Activated CD8-positive, alpha-beta memory T cell treated with anti-CD3 and anti-CD28 coated beads for 36 hours (primary cell): ENCODE measurements around the gene DHX9. TPM values are rescaled to one million over a fixed set of nuclear protein-coding genes. Genes with fewer than 3 reads are reported as not detected.

Source experiments
- total RNA-seq, 2 experiments: library from RNA; stranded (reverse); gene quantifications; one replicate each; pipeline ENCODE4 v1.2.3, GENCODE V29; 2021

DHX9 gene
- total RNA-seq, 2 experiments from 2014 or later = 335 to 338 TPM

Other genes with a start within 250 kb of the DHX9 start
- 10 to 100 TPM; 77.5 to 79.4 TPM for gene RGS16, start 235.0 kb upstream of the DHX9 start, total RNA-seq
- gene RGS8, start 154.8 kb upstream of the DHX9 start, total RNA-seq = not detected
- 1 to 10 TPM; 7.3 to 8.4 TPM for gene NPL, start 49.6 kb upstream of the DHX9 start, total RNA-seq
- not detected for gene SHCBP1L, start 113.8 kb downstream of the DHX9 start, total RNA-seq
- gene LAMC1, start 184.1 kb downstream of the DHX9 start, total RNA-seq = under 1 TPM; 0.15 to 0.27 TPM